H1 (cell line): ENCODE measurements around the gene MED29. TPM values are rescaled to one million over a fixed set of nuclear protein-coding genes. Genes with fewer than 3 reads are reported as not detected.

Experiments
- GTF2F1 ChIP-seq: IDR thresholded peaks from 2 replicates; pipeline ENCODE4 v1.6.1; 2012; ENCODE audit warnings: low read depth, low read length, improper control_type of control experiment, borderline replicate concordance
- polyA plus RNA-seq, 7 experiments: library from polyadenylated mRNA; depleted of rRNA in 3 of 7; stranded (reverse) in 5 of 7; unstranded in 2 of 7; fragments of >200 nt in 5 of 7; fragments of 200-250 nt in 2 of 7; gene quantifications; 1 replicate in 5 of 7; 2 replicates in 1 of 7; 4 replicates in 1 of 7; pipeline versions ENCODE4 v1.2.1 to v1.2.3, GENCODE V29; 2011 to 2013; ENCODE audit warnings: missing spikeins in 2 of 7, mixed read lengths in 2 of 7
- total RNA-seq: library from RNA; stranded (reverse); fragmentation: NEBNext Ultra II Directional; extraction: Animal tissue kit (Norgen Biotek cat#: 25700); gene quantifications from 2 replicates; pipeline ENCODE4 v1.2.1, GENCODE V29; 2021

The MED29 gene
- total and polyA plus RNA-seq, 2 of the 8 experiments (the other 6 are each of a cell fraction or from before 2014, with no cell fraction given): 31.1 to 52.5 TPM

DNA sequence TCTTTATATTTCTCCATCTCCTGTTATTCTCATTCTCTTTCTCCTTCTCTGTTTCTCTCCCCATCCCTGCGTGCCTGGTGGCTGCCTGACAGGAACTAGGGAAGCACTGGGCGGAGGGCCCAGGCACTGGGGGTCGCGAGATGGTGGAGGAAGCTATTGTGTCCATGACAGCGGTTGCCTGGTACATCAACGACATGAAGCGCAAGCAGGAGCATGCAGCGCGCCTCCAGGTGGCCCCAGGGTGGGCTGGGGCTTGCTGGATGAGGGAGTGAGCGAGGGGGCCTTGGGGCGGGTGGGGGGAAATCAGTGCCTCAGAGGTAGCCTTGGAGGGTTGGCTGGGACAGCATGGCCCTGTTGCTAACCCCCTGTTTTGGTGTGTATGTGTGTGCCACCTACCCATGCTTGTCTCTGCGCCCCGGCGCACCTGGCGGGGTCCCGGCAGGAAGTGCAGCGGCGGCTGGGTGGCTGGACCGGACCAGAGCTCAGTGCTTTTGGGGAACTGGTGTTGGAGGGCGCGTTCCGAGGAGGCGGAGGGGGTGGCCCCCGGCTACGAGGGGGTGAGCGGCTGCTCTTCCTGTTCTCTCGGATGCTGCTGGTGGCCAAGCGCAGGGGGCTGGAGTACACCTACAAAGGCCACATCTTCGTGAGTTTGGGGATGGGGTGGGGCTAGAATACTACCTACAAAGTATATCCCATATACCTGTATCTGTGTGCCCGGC lies 26.4 kb downstream of the MED29 start (continued):
- no peak for TF ChIP-seq GTF2F1
- TF ChIP-seq, all 59 proteins: peak for 0
